Suprapubic skin (tissue), 4 donors: ENCODE results near the gene TTC39A.

Experiments used
- POLR2A ChIP-seq, 2 donors: fragments of 450-650 bp; IDR thresholded peaks; one replicate each; pipeline ENCODE4 v1.6.1; 2017; ENCODE audit warnings: antibody characterized with exemption in 2 of 2, mild to moderate bottlenecking in 2 of 2, moderate library complexity in 2 of 2
- POLR2AphosphoS5 ChIP-seq, 3 donors: sonication (generic); formaldehyde crosslinking; IDR thresholded peaks; one replicate each; pipeline ENCODE4 v1.6.1; 2017; ENCODE audit warnings: antibody characterized with exemption in 3 of 3

- TF ChIP-seq POLR2A (IDR thresholded peaks at IDR 0.05) (no peak), POLR2AphosphoS5 (IDR thresholded peaks at IDR 0.05) (no peak)
These were observed 1.1 kb upstream of the TTC39A start for GRCh38 chr1:51331206-51332100.
